Vagina (tissue), 2 donors: ENCODE results near the gene IL1RAPL1. TPM values are rescaled to one million over a fixed set of nuclear protein-coding genes. Genes with fewer than 3 reads are reported as not detected.

Experiments used
- DNase-seq, 2 donors: peaks; one replicate each; pipeline ENCODE4 v3.0.0-alpha.2; 2017; ENCODE audit errors: extremely low spot score in 2 of 2
- H3K27ac ChIP-seq: fragments of 200-600 bp; sonication (generic); one replicate; pipeline ENCODE4 v1.5.1; 2019
- H3K27me3 ChIP-seq: fragments of 200-600 bp; sonication (generic); one replicate; pipeline ENCODE4 v1.5.1; 2019
- H3K36me3 ChIP-seq, 2 donors: fragments of 200-600 bp; sonication (generic); one replicate each; pipeline ENCODE4 v1.5.1; 2017 to 2019
- H3K4me1 ChIP-seq: fragments of 200-600 bp; sonication (generic); one replicate; pipeline ENCODE4 v1.5.1; 2019
- H3K4me3 ChIP-seq, 2 donors: fragments of 200-600 bp; sonication (generic); 1 replicate in 1 of 2; 2 replicates in 1 of 2; pipeline ENCODE4 v1.5.1; 2016 to 2019
- H3K9me3 ChIP-seq: fragments of 200-600 bp; sonication (generic); one replicate; pipeline ENCODE4 v1.5.1; 2019
- POLR2A ChIP-seq, 2 donors: fragments of 450-650 bp; IDR thresholded peaks; one replicate each; pipeline ENCODE4 v1.6.1; 2017; ENCODE audit warnings: antibody characterized with exemption in 2 of 2, mild to moderate bottlenecking in 2 of 2, moderate library complexity in 2 of 2
- POLR2AphosphoS5 ChIP-seq, 2 donors: sonication (generic); formaldehyde crosslinking; IDR thresholded peaks; one replicate each; pipeline ENCODE4 v1.9.0; 2017; ENCODE audit warnings: antibody characterized with exemption in 2 of 2, mild to moderate bottlenecking in 2 of 2, low read depth in 1 of 2; ENCODE audit not compliant: insufficient read depth in 1 of 2
- intact Hi-C: fragments of 100-400 bp; cut with DNase I; formaldehyde crosslinking; loops from one replicate; pipeline ENCODE4 v1.15.1; 2023
- total RNA-seq: library from RNA; depleted of rRNA; stranded (reverse); fragments of >200 nt; gene quantifications from one replicate; pipeline ENCODE4 v1.2.3, GENCODE V29; 2016
- TF ChIP-seq, protein P1 (sequence below), 3 experiments: fragments of 450-650 bp in 2 of 3; fragments of 200-600 bp in 1 of 3; sonication (generic) in 1 of 3; IDR thresholded peaks; one replicate each; pipeline ENCODE4 v1.5.1; 2017 to 2019; ENCODE audit warnings: antibody characterized with exemption in 3 of 3, mild to moderate bottlenecking in 2 of 3, moderate library complexity in 2 of 3

IL1RAPL1 gene
- total RNA-seq, 1 donor from 2014 or later: not detected

- intact Hi-C loops: no loop called here
- DNase-seq: no peak
- no peaks in the 10 kb centered on the region for H3K27me3 ChIP-seq
- TF ChIP-seq POLR2AphosphoS5 (IDR thresholded peaks at IDR 0.05; ENCODE audit: insufficient read depth in 1 of 2, low read depth in 1 of 2) (no peak), POLR2A (IDR thresholded peaks at IDR 0.05) (no peak)
- TF ChIP-seq, protein P1, sequence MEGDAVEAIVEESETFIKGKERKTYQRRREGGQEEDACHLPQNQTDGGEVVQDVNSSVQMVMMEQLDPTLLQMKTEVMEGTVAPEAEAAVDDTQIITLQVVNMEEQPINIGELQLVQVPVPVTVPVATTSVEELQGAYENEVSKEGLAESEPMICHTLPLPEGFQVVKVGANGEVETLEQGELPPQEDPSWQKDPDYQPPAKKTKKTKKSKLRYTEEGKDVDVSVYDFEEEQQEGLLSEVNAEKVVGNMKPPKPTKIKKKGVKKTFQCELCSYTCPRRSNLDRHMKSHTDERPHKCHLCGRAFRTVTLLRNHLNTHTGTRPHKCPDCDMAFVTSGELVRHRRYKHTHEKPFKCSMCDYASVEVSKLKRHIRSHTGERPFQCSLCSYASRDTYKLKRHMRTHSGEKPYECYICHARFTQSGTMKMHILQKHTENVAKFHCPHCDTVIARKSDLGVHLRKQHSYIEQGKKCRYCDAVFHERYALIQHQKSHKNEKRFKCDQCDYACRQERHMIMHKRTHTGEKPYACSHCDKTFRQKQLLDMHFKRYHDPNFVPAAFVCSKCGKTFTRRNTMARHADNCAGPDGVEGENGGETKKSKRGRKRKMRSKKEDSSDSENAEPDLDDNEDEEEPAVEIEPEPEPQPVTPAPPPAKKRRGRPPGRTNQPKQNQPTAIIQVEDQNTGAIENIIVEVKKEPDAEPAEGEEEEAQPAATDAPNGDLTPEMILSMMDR (IDR thresholded peaks at IDR 0.05): no peak
- H3K4me1 ChIP-seq: no peaks in the 10 kb centered on the region
- no peak overlapping the region for H3K27ac ChIP-seq
- no peaks in the 10 kb centered on the region for H3K36me3 ChIP-seq
- no peak overlapping the region for H3K4me3 ChIP-seq
- H3K9me3 ChIP-seq: no peaks in the 10 kb centered on the region
These were observed 930.9 kb downstream of the IL1RAPL1 start for GRCh38 chrX:29518100-29518499.

- TF ChIP-seq POLR2A (IDR thresholded peaks at IDR 0.05) (no peak), POLR2AphosphoS5 (IDR thresholded peaks at IDR 0.05; ENCODE audit: insufficient read depth in 1 of 2, low read depth in 1 of 2) (no peak)
- TF ChIP-seq, protein P1 (IDR thresholded peaks at IDR 0.05): no peak
- Histone ChIP-seq H3K9me3 (no peaks in the 10 kb centered on the region), H3K36me3 (no peaks in the 10 kb centered on the region), H3K27me3 (no peaks in the 10 kb centered on the region), H3K4me3 (no peak overlapping the region), H3K27ac (no peak overlapping the region), H3K4me1 (no peaks in the 10 kb centered on the region)
- intact Hi-C loops: no loop called here
- no peak for DNase-seq
These were observed 941.0 kb downstream of the IL1RAPL1 start for GRCh38 chrX:29528281-29528680.

GRCh38 chrX:29530501-29530900, 943.3 kb downstream of the IL1RAPL1 start:
- TF ChIP-seq POLR2A (IDR thresholded peaks at IDR 0.05): no peak
- TF ChIP-seq POLR2AphosphoS5 (IDR thresholded peaks at IDR 0.05; ENCODE audit: insufficient read depth in 1 of 2, low read depth in 1 of 2): no peak
- intact Hi-C loops: no loop called here
- Histone ChIP-seq H3K4me1 (no peaks in the 10 kb centered on the region), H3K27me3 (no peaks in the 10 kb centered on the region), H3K4me3 (no peak overlapping the region), H3K9me3 (no peaks in the 10 kb centered on the region), H3K36me3 (no peaks in the 10 kb centered on the region), H3K27ac (no peak overlapping the region)
- no peak for DNase-seq

DNA sequence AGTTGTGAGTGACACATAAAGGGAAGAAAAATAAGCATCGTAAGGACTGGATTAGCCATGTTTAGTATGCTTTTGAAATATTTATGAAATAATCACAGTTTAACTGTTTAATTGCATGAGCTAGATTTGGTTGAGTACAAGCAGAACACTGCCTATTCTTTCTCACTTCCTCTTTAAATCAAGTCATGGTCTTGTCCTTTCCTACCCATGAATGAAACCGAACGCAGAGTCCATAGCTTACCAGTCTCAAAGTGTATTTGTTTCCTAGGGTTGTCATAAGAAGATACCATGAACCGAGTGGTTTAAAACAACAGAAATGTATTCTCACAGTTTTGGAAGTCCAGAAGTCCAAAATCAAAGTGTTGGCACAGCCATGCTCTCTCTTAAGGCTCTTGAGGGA, 944.1 kb downstream of the IL1RAPL1 start:
- no peak for DNase-seq
- Histone ChIP-seq H3K27ac (no peak overlapping the region), H3K36me3 (no peaks in the 10 kb centered on the region), H3K9me3 (no peaks in the 10 kb centered on the region), H3K4me3 (no peak overlapping the region), H3K27me3 (no peaks in the 10 kb centered on the region), H3K4me1 (no peaks in the 10 kb centered on the region)
- intact Hi-C loops: no loop called here
- TF ChIP-seq, protein P1 (IDR thresholded peaks at IDR 0.05): no peak
- TF ChIP-seq POLR2AphosphoS5 (IDR thresholded peaks at IDR 0.05; ENCODE audit: insufficient read depth in 1 of 2, low read depth in 1 of 2) (no peak), POLR2A (IDR thresholded peaks at IDR 0.05) (no peak)

- Histone ChIP-seq H3K36me3 (no peaks in the 10 kb centered on the region), H3K4me3 (no peak overlapping the region), H3K4me1 (no peaks in the 10 kb centered on the region), H3K9me3 (no peaks in the 10 kb centered on the region), H3K27me3 (no peaks in the 10 kb centered on the region), H3K27ac (no peak overlapping the region)
- DNase-seq: no peak
- TF ChIP-seq POLR2AphosphoS5 (IDR thresholded peaks at IDR 0.05; ENCODE audit: insufficient read depth in 1 of 2, low read depth in 1 of 2) (no peak), POLR2A (IDR thresholded peaks at IDR 0.05) (no peak)
- TF ChIP-seq, protein P1 (IDR thresholded peaks at IDR 0.05): no peak
- intact Hi-C loops: no loop called here
These were observed 948.2 kb downstream of the IL1RAPL1 start for GRCh38 chrX:29535212-29536162.
